WTC11 (cell line): ENCODE measurements around the gene ZNF236. TPM values are rescaled to one million over a fixed set of nuclear protein-coding genes. Genes with fewer than 3 reads are reported as not detected.

Experiments used
- ATAC-seq: fragments of 200-7000 bp; cut with Tn5 transposase; 2 replicates; pipeline ENCODE4 v1.10.0; 2021; ENCODE audit warnings: mild to moderate bottlenecking, moderate library complexity
- CTCF ChIA-PET: fragments of 300-600 bp; sonication (Branson Sonifier 250); formaldehyde crosslinking; loops from one replicate; lab custom pipeline; 2021; ENCODE audit warnings: antibody characterized with exemption; lab: Charles Lee
- POLR2A ChIA-PET: fragments of 350-600 bp; sonication (Branson Sonifier 250); formaldehyde crosslinking; loops from one replicate; lab custom pipeline; 2021; ENCODE audit warnings: antibody characterized with exemption; lab: Charles Lee
- DNase-seq: peaks from one replicate; pipeline ENCODE4 v3.0.0; 2021; ENCODE audit warnings: low spot score
- H3K27ac Mint-ChIP-seq: 2 replicates; pipeline ENCODE4 v1.8.0; 2021; ENCODE audit warnings: mixed read lengths
- H3K27me3 Mint-ChIP-seq: 2 replicates; pipeline ENCODE4 v1.8.0; 2021; ENCODE audit warnings: low read depth, mild to moderate bottlenecking, moderate library complexity, mixed read lengths
- H3K36me3 Mint-ChIP-seq: 2 replicates; pipeline ENCODE4 v1.8.0; 2021; ENCODE audit warnings: mixed read lengths
- H3K4me1 Mint-ChIP-seq: 2 replicates; pipeline ENCODE4 v1.8.0; 2022; ENCODE audit warnings: mixed read lengths
- H3K4me3 Mint-ChIP-seq: 2 replicates; pipeline ENCODE4 v1.8.0; 2021; ENCODE audit warnings: mild to moderate bottlenecking, moderate library complexity, mixed read lengths
- H3K9me3 Mint-ChIP-seq: 2 replicates; pipeline ENCODE4 v1.8.0; 2021; ENCODE audit warnings: mixed read lengths
- FOXK1 ChIP-seq: sonication (generic); formaldehyde crosslinking; IDR thresholded peaks from 2 replicates; pipeline ENCODE4 v1.8.0; 2022; ENCODE audit warnings: mild to moderate bottlenecking, moderate library complexity, missing genetic modification reagents
- FOXP4 ChIP-seq: sonication (generic); formaldehyde crosslinking; IDR thresholded peaks from 2 replicates; pipeline ENCODE4 v1.8.0; 2022; ENCODE audit warnings: mild to moderate bottlenecking, missing genetic modification reagents
- TEAD1 ChIP-seq: sonication (generic); formaldehyde crosslinking; IDR thresholded peaks from 2 replicates; pipeline ENCODE4 v1.8.0; 2022; ENCODE audit warnings: mild to moderate bottlenecking, missing genetic modification reagents
- USF1 ChIP-seq: sonication (generic); formaldehyde crosslinking; IDR thresholded peaks from 2 replicates; pipeline ENCODE4 v1.8.0; 2022; ENCODE audit warnings: mild to moderate bottlenecking, missing genetic modification reagents
- ZBTB21 ChIP-seq: sonication (generic); formaldehyde crosslinking; IDR thresholded peaks from 2 replicates; pipeline ENCODE4 v1.8.1; 2023; ENCODE audit warnings: mild to moderate bottlenecking, missing genetic modification reagents, borderline replicate concordance
- ZNF281 ChIP-seq: sonication (generic); formaldehyde crosslinking; IDR thresholded peaks from 2 replicates; pipeline ENCODE4 v1.8.0; 2023; ENCODE audit warnings: mild to moderate bottlenecking, missing genetic modification reagents
- ZNF512 ChIP-seq: sonication (generic); formaldehyde crosslinking; IDR thresholded peaks from 2 replicates; pipeline ENCODE4 v1.8.1; 2022; ENCODE audit warnings: missing genetic modification reagents, borderline replicate concordance
- ZNF532 ChIP-seq: fragments of 250-450 bp; sonication (Bioruptor Pico); IDR thresholded peaks from 2 replicates; pipeline ENCODE4 v1.9.0; 2021; ENCODE audit warnings: mild to moderate bottlenecking, borderline replicate concordance
- total RNA-seq: library from RNA; stranded (reverse); gene quantifications from 3 replicates; pipeline ENCODE4 v1.2.3, GENCODE V29; 2021

ZNF236 gene
- total RNA-seq, 1 experiment from 2014 or later, result 19.9 TPM

- CTCF ChIA-PET, result no interaction called here
- no peaks in the 10 kb centered on the region for H3K27me3 Mint-ChIP-seq
- peaks cover 34% of the 10 kb centered on the region for H3K36me3 Mint-ChIP-seq
- POLR2A ChIA-PET, result no interaction called here
- 0 out of 2 replicates have a peak, but pooled peaks cover 3% of the 10 kb centered on the region for H3K4me1 Mint-ChIP-seq
- no peak for DNase-seq
- no peak overlapping the region for H3K27ac Mint-ChIP-seq
- ATAC-seq, result no peak
- no peaks in the 10 kb centered on the region for H3K9me3 Mint-ChIP-seq
- no peak overlapping the region for H3K4me3 Mint-ChIP-seq
- no peak for TF ChIP-seq FOXP4 (CRISPR knock-in tag)
- no peak for TF ChIP-seq TEAD1 (CRISPR knock-in tag)
Measured at GRCh38 chr18:76956648-76957047, 134.3 kb downstream of the ZNF236 start.

- 0 out of 2 replicates have a peak, but pooled peaks cover 3% of the 10 kb centered on the region for H3K4me1 Mint-ChIP-seq
- CTCF ChIA-PET, result interaction anchor here (1.8 kb wide), 1 partner anchor 34 kb away, joined by 5 read pairs; no protein-coding TSS in a partner anchor
- H3K36me3 Mint-ChIP-seq, result peaks cover 42% of the 10 kb centered on the region
- POLR2A ChIA-PET, result interaction anchor here (1.4 kb wide), 1 partner anchor 10 kb away, joined by 3 read pairs; no protein-coding TSS in a partner anchor
- ATAC-seq (no peak), DNase-seq (no peak)
- H3K9me3 Mint-ChIP-seq, result no peaks in the 10 kb centered on the region
- H3K27ac Mint-ChIP-seq, result peak overlapping the region; percentile 46; the same call in 1 of the 2 replicates
- H3K27me3 Mint-ChIP-seq, result no peaks in the 10 kb centered on the region
- TF ChIP-seq ZNF532 (CRISPR knock-in tag), result no peak
- TF ChIP-seq ZBTB21 (CRISPR knock-in tag), result no peak
- TF ChIP-seq FOXK1 (CRISPR knock-in tag), result no peak
- TF ChIP-seq USF1 (CRISPR knock-in tag), result no peak
- no peak for TF ChIP-seq ZNF281 (CRISPR knock-in tag)
- TF ChIP-seq ZNF512 (CRISPR knock-in tag), result no peak
- H3K4me3 Mint-ChIP-seq, result no peak overlapping the region
Measured at GRCh38 chr18:76957384-76958355, 135.3 kb downstream of the ZNF236 start.
